ENCODE data around the gene TGFBR3L. TPM values are rescaled to one million over a fixed set of nuclear protein-coding genes. Genes with fewer than 3 reads are reported as not detected.

The TGFBR3L gene
- total RNA-seq, 1 donor from 2014 or later = 0.69 TPM

DNA sequence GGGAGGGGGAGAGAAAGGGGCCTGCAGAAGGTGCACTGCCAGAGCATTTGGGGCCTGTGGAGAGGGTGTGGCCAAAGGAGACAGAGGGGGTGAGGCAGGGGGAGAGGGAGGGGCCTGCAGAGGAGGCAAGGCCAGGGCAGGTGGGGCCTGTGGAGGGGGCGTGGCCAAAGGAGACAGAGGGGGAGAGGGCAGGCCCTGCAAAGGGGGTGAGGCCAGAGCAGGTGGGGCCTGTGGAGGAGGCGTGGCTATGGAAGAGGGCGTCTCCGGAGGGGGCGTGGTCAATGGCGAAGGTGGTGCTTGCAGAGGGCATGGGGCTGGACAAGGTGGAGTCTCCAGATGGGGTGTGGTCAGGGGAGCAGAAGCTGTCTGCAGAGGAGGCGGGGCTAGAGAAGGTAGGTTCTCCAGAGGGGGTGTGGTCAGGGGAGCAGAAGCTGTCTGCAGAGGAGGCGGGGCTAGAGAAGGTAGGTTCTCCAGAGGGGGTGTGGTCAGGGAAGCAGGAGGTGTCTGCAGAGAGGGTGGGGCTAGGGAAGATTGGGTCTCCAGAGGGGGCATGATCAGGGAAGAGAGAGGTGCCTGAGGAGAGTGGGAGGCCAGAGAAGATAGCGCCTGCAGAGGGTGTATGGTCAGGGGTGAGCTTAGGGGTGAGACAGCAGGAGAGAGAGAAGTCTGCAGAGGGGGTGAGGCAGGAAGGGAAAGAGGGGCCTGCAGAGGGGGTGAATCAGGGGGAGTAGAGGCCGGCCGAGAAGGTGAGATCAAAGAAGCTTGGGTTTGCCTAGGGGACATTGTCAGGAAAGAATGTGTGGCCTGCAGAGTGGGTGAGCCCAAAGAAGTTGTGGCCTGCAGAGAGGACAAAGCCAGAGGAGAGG is 43.8 kb upstream of the TGFBR3L start:
- TF ChIP-seq, protein P1, sequence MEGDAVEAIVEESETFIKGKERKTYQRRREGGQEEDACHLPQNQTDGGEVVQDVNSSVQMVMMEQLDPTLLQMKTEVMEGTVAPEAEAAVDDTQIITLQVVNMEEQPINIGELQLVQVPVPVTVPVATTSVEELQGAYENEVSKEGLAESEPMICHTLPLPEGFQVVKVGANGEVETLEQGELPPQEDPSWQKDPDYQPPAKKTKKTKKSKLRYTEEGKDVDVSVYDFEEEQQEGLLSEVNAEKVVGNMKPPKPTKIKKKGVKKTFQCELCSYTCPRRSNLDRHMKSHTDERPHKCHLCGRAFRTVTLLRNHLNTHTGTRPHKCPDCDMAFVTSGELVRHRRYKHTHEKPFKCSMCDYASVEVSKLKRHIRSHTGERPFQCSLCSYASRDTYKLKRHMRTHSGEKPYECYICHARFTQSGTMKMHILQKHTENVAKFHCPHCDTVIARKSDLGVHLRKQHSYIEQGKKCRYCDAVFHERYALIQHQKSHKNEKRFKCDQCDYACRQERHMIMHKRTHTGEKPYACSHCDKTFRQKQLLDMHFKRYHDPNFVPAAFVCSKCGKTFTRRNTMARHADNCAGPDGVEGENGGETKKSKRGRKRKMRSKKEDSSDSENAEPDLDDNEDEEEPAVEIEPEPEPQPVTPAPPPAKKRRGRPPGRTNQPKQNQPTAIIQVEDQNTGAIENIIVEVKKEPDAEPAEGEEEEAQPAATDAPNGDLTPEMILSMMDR (IDR thresholded peaks at IDR 0.05; ENCODE audit: partially characterized antibody, unreplicated experiment) = no peak
- H3K9me3 Mint-ChIP-seq (ENCODE audit: unreplicated experiment) = peaks cover 6% of the 10 kb centered on the region
- H3K36me3 Mint-ChIP-seq (ENCODE audit: unreplicated experiment) = no peaks in the 10 kb centered on the region
- H3K27ac Mint-ChIP-seq (ENCODE audit: unreplicated experiment) = peak overlapping the region; percentile 85
- peaks cover 4% of the 10 kb centered on the region for H3K4me1 Mint-ChIP-seq (ENCODE audit: low read depth, unreplicated experiment)
- peak overlapping the region; percentile 76 for H3K4me3 Mint-ChIP-seq (ENCODE audit: unreplicated experiment)
- DNase-seq = peak; percentile 68
- H3K27me3 Mint-ChIP-seq (ENCODE audit: unreplicated experiment) = peaks cover 24% of the 10 kb centered on the region

DNA sequence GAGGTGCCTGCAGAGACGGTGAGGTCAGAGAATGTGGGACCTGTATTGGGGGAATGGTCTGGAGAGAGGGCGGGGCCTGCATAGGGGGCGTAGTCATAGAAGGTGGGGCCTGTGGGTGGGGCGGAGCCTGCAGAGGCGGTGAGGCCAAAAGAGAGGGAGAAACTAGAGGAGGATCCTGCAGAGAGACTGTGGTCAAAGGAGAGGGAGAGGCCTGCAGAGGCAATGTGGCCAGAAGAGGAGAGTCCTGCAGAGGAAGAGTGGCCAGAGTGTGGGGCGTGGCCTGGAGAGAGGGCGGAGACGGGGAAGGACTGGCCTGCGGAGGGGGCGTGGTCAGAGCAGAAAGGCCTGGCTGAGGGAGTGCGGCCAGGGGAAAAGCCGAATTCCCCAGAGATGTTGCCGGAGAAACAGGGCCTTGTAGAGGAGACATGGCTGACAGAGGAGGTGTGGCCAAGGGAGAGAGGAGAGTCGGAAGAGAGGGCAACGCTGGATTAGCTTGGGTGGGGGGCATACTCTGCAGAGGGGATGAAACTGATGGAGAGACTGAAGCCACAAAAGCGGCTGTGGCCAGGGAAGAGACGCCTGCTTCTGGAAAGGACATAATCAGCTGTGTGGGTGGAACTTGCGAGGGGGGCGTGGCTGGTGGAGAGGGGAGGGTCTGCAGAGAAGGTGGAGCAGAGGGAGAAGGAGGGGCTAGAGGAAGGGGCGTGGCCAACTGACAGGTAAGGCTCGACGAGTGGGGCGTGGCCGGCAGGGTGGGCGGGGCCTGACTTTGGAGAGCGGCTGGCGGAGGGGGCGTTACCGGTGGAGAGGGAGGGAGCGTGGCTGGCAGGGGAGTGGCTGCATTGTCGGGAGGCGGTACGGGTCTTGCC is 43.0 kb upstream of the TGFBR3L start:
- H3K4me1 Mint-ChIP-seq (ENCODE audit: low read depth, unreplicated experiment) = peaks cover 4% of the 10 kb centered on the region
- DNase-seq = peak; percentile 92
- peak overlapping the region; percentile 76 for H3K4me3 Mint-ChIP-seq (ENCODE audit: unreplicated experiment)
- H3K27me3 Mint-ChIP-seq (ENCODE audit: unreplicated experiment) = peaks cover 26% of the 10 kb centered on the region
- peaks cover 6% of the 10 kb centered on the region for H3K9me3 Mint-ChIP-seq (ENCODE audit: unreplicated experiment)
- H3K36me3 Mint-ChIP-seq (ENCODE audit: unreplicated experiment) = no peaks in the 10 kb centered on the region
- peak overlapping the region; percentile 85 for H3K27ac Mint-ChIP-seq (ENCODE audit: unreplicated experiment)
- TF ChIP-seq, protein P1 (IDR thresholded peaks at IDR 0.05; ENCODE audit: partially characterized antibody, unreplicated experiment) = no peak

DNA sequence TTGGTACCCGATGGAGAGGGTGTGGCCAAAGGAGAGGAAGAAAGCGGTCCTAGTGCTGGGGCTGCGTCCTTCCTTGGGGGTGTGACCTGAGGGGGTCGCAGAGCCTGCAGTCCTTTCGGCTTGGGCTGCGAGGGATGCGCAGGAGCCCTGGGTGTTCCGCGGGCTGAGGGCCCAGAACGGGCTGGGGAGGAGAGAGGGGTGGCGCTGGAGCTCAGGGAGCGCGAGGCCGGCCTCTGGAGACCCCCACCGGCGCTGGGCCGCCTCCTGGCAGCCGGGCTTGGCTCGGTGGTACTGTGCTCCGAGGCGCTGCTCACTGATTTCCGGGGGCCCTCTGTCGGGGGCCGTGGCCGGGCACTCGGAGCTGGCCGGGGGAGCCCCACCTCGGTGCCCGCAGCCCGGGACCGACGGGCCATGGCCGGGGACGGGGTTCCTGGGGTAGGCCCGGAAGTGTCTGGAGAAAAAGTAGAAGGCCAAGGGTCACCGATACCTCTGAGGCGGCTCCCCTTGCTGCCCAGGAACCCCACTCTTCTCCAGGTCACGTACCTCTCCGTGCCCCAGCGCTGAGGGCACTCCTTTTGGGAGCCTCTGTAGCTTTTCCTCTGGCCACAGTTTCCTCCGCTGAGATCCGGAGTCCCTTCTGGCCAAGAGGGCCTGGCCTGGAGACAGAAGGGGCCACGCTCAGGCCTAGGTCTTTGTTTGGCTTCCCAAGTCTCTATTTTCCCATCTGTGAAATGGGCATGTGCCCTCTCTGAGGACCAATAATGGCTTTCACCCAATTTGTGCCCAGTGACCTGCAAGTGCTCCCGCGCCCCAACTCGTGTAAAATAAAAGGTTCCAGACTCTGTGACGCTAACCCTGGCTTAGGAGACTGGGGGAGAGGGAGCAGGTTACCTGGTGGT is 42.1 kb upstream of the TGFBR3L start:
- Mint-ChIP-seq H3K36me3 (ENCODE audit: unreplicated experiment) (no peaks in the 10 kb centered on the region), H3K4me3 (ENCODE audit: unreplicated experiment) (peak overlapping the region; percentile 65), H3K27ac (ENCODE audit: unreplicated experiment) (no peak overlapping the region), H3K9me3 (ENCODE audit: unreplicated experiment) (peaks cover 8% of the 10 kb centered on the region), H3K27me3 (ENCODE audit: unreplicated experiment) (peaks cover 22% of the 10 kb centered on the region), H3K4me1 (ENCODE audit: low read depth, unreplicated experiment) (peaks cover 4% of the 10 kb centered on the region)
- DNase-seq = no peak
- TF ChIP-seq, protein P1 (IDR thresholded peaks at IDR 0.05; ENCODE audit: partially characterized antibody, unreplicated experiment) = no peak

DNA sequence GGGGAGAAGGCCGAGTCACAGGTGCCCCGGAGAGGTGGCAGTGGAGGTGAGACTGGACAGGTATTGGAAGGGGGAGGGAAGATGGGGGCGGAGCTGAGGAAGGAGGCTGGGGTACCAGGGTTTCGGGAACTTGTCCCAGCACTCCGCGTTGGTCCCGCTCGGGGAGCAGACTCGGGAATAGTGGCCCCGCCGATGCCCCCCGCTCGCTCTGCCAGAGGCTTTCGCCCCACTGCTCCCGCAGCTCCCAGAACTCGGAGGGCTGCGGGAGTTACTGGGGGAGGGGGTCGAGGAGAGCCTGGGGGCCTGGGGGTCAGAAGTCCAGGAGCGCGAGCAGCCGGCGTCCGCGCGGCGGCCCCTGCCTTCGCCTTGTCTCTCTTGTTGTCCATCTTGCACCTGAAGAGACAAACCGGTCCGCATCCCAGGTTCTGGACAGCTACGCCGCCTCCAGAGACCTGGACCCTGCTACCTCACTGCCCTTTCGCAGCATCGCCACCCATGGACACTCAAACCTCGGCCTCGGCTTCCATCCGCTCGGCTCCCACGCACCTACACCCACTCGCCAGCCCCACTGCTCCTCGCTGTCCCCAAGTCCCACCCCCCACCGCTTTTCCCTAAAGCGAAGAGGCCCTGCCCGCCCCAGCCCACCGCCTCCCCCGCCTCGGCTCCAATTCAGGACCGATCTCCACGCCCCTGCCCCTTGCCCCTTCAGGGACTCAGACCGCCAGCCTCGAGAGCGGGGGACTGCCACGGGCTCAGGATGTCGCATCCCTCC is 41.1 kb upstream of the TGFBR3L start:
- Mint-ChIP-seq H3K27me3 (ENCODE audit: unreplicated experiment) (peaks cover 18% of the 10 kb centered on the region), H3K4me1 (ENCODE audit: low read depth, unreplicated experiment) (peaks cover 4% of the 10 kb centered on the region), H3K4me3 (ENCODE audit: unreplicated experiment) (peak overlapping the region; percentile 91), H3K36me3 (ENCODE audit: unreplicated experiment) (no peaks in the 10 kb centered on the region), H3K9me3 (ENCODE audit: unreplicated experiment) (peaks cover 5% of the 10 kb centered on the region), H3K27ac (ENCODE audit: unreplicated experiment) (peak overlapping the region; percentile 92)
- DNase-seq = peak; percentile 68
- TF ChIP-seq, protein P1 (IDR thresholded peaks at IDR 0.05; ENCODE audit: partially characterized antibody, unreplicated experiment) = no peak

Data from glutamatergic neuron (in vitro differentiated cells).